Lower lobe of right lung (tissue), 2 donors: Measurements from ENCODE around the gene LDB2. TPM values are rescaled to one million over a fixed set of nuclear protein-coding genes. Genes with fewer than 3 reads are reported as not detected.

Experiments used
- ATAC-seq, 2 donors: fragments of 200-7000 bp; cut with Tn5 transposase; one replicate each; pipeline ENCODE4 v1.9.1; 2020 to 2022; ENCODE audit warnings: mild to moderate bottlenecking in 2 of 2, moderate library complexity in 2 of 2
- DNase-seq: peaks from one replicate; pipeline ENCODE4 v3.0.0-alpha.2; 2020
- H3K27ac ChIP-seq: fragments of 200-600 bp; one replicate; pipeline ENCODE4 v1.8.0; 2022
- H3K27me3 ChIP-seq: fragments of 200-600 bp; one replicate; pipeline ENCODE4 v1.8.0; 2022; ENCODE audit warnings: low read depth
- H3K36me3 ChIP-seq: fragments of 200-600 bp; one replicate; pipeline ENCODE4 v1.8.0; 2022; ENCODE audit warnings: mild to moderate bottlenecking
- H3K4me1 ChIP-seq: fragments of 200-600 bp; one replicate; pipeline ENCODE4 v1.8.0; 2022
- H3K4me3 ChIP-seq: fragments of 200-600 bp; one replicate; pipeline ENCODE4 v1.8.0; 2022; ENCODE audit warnings: mild to moderate bottlenecking
- H3K9me3 ChIP-seq: fragments of 200-600 bp; one replicate; pipeline ENCODE4 v1.8.0; 2022
- intact Hi-C: fragments of 100-400 bp; cut with DNase I; formaldehyde crosslinking; loops from one replicate; pipeline ENCODE4 v1.11.0; 2022
- total RNA-seq: library from RNA; stranded (reverse); fragmentation: NEBNext Ultra II Directional; extraction: Animal tissue kit (Norgen Biotek cat#: 25700); gene quantifications from one replicate; pipeline ENCODE4 v1.2.1, GENCODE V29; 2021
- TF ChIP-seq, protein P1 (sequence below): fragments of 200-600 bp; IDR thresholded peaks from one replicate; pipeline ENCODE4 v1.8.0; 2022; ENCODE audit warnings: antibody characterized with exemption, mild to moderate bottlenecking
- donor health status: DM: no; HTN: yes; CAD: no; lungs with severe emphysema.

The LDB2 gene
- total RNA-seq, 1 donor from 2014 or later, result 113 TPM

DNA sequence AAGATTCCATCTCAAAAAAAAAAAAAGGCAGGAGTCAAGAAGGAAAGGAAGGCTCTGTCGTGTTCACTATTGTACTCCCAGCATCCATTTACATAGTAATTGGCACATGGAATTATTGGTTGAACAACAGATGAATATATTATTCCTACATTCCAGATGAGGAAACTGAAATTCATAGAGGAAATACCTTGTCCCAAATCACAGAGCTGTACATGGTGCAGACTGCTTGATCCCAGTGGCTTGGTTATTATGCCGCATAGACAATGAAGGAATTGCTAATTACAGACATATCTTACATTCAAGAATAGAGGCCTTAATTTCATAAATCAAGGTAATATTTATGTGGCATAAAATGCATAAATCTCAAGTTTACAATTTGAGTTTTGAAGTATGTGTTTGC, 63.6 kb downstream of the LDB2 start:
- no peaks in the 10 kb centered on the region for H3K4me1 ChIP-seq
- H3K9me3 ChIP-seq, result no peaks in the 10 kb centered on the region

GRCh38 chr4:16833722-16834121, 64.7 kb downstream of the LDB2 start:
- intact Hi-C loops, result no loop called here
- H3K27ac ChIP-seq, result no peak overlapping the region
- no peaks in the 10 kb centered on the region for H3K36me3 ChIP-seq
- no peaks in the 10 kb centered on the region for H3K9me3 ChIP-seq
- DNase-seq (no peak), ATAC-seq (no peak)
- TF ChIP-seq, protein P1, sequence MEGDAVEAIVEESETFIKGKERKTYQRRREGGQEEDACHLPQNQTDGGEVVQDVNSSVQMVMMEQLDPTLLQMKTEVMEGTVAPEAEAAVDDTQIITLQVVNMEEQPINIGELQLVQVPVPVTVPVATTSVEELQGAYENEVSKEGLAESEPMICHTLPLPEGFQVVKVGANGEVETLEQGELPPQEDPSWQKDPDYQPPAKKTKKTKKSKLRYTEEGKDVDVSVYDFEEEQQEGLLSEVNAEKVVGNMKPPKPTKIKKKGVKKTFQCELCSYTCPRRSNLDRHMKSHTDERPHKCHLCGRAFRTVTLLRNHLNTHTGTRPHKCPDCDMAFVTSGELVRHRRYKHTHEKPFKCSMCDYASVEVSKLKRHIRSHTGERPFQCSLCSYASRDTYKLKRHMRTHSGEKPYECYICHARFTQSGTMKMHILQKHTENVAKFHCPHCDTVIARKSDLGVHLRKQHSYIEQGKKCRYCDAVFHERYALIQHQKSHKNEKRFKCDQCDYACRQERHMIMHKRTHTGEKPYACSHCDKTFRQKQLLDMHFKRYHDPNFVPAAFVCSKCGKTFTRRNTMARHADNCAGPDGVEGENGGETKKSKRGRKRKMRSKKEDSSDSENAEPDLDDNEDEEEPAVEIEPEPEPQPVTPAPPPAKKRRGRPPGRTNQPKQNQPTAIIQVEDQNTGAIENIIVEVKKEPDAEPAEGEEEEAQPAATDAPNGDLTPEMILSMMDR, result no peak
- H3K4me1 ChIP-seq, result no peaks in the 10 kb centered on the region
- no peak overlapping the region for H3K4me3 ChIP-seq
- H3K27me3 ChIP-seq, result no peaks in the 10 kb centered on the region

More for the DNA sequence above, 63.6 kb downstream of the LDB2 start:
- H3K4me3 ChIP-seq, result no peak overlapping the region
- intact Hi-C loops, result no loop called here
- H3K27me3 ChIP-seq, result no peaks in the 10 kb centered on the region
- TF ChIP-seq, protein P1, result no peak
- DNase-seq (no peak), ATAC-seq (no peak)
- no peak overlapping the region for H3K27ac ChIP-seq
- no peaks in the 10 kb centered on the region for H3K36me3 ChIP-seq

DNA sequence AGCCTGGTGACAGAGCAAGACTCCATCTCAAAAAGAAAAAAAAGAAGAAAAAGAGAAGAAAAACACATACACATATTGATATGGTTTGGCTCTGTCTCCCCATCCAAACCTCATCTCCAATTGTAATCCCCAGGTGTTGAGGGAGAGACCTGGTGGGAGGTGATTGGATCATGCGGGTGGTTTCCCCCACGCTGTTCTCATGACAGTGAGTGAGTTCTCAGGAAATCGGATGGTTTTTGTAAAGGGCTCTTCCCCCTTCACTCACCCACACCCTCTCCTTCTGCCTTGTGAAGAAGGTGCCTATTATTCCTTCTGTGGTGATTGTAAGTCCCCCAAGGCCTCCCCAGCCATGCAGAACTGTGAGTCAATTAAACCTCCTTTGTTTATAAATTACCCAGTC, 68.4 kb downstream of the LDB2 start:
- Histone ChIP-seq H3K27ac (no peak overlapping the region), H3K4me3 (no peak overlapping the region), H3K36me3 (no peaks in the 10 kb centered on the region), H3K27me3 (no peaks in the 10 kb centered on the region), H3K9me3 (no peaks in the 10 kb centered on the region), H3K4me1 (peaks cover 8% of the 10 kb centered on the region)
- intact Hi-C loops, result no loop called here
- TF ChIP-seq, protein P1, result no peak
- DNase-seq (no peak), ATAC-seq (no peak)

GRCh38 chr4:16827794-16828724, 70.4 kb downstream of the LDB2 start:
- TF ChIP-seq, protein P1, result no peak
- H3K36me3 ChIP-seq, result no peaks in the 10 kb centered on the region
- H3K4me1 ChIP-seq, result peaks cover 8% of the 10 kb centered on the region
- no peak overlapping the region for H3K4me3 ChIP-seq
- no peak for ATAC-seq
- peak overlapping the region; percentile 20 for H3K27ac ChIP-seq
- no peak for DNase-seq
- no peaks in the 10 kb centered on the region for H3K27me3 ChIP-seq
- intact Hi-C loops, result no loop called here
- H3K9me3 ChIP-seq, result no peaks in the 10 kb centered on the region

GRCh38 chr4:16827045-16827444, 71.4 kb downstream of the LDB2 start:
- Histone ChIP-seq H3K4me3 (no peak overlapping the region), H3K27me3 (no peaks in the 10 kb centered on the region), H3K36me3 (no peaks in the 10 kb centered on the region), H3K4me1 (peaks cover 8% of the 10 kb centered on the region), H3K9me3 (no peaks in the 10 kb centered on the region), H3K27ac (no peak overlapping the region)
- no peak for DNase-seq
- TF ChIP-seq, protein P1, result no peak
- intact Hi-C loops, result no loop called here
- no peak for ATAC-seq
